ENCODE results near the gene NDUFB6.
"Not testable (repeated sequence)": the region's sequence is repeated elsewhere in the genome, so short reads cannot be mapped to it uniquely, and the experiment has no call there.

The NDUFB6 gene

GRCh38 chr9:32554591-32554990, 18.4 kb downstream of the NDUFB6 start:
- peaks cover 6% of the 10 kb centered on the region; the same call in 1 of the 2 replicates for H3K4me1 ChIP-seq
- H3K4me3 ChIP-seq, result no peak overlapping the region
- H3K9me3 ChIP-seq, result no peaks in the 10 kb centered on the region
- no peaks in the 10 kb centered on the region; the same call in 1 of the 2 replicates for H3K36me3 ChIP-seq (replicated peaks)
- H3K27me3 ChIP-seq (ENCODE audit: low read depth), result no peaks in the 10 kb centered on the region
- in situ Hi-C loops (cut with MboI; ENCODE audit: low sequenced_read_pairs), result no loop called here
- no peak for DNase-seq (ENCODE audit: low spot score in 2 of 2)

- H3K27me3 ChIP-seq (ENCODE audit: low read depth), result no peaks in the 10 kb centered on the region
- H3K4me3 ChIP-seq, result no peak overlapping the region
- no peaks in the 10 kb centered on the region for H3K9me3 ChIP-seq
- in situ Hi-C loops (cut with MboI; ENCODE audit: low sequenced_read_pairs), result no loop called here
- H3K36me3 ChIP-seq (replicated peaks), result no peaks in the 10 kb centered on the region; the same call in 1 of the 2 replicates
- DNase-seq (ENCODE audit: low spot score in 2 of 2), result no peak
- H3K4me1 ChIP-seq, result peaks cover 7% of the 10 kb centered on the region; the same call in 1 of the 2 replicates
These were observed 18.9 kb downstream of the NDUFB6 start for GRCh38 chr9:32554107-32554506.

- Histone ChIP-seq H3K27me3 (ENCODE audit: low read depth) (no peaks in the 10 kb centered on the region), H3K9me3 (no peaks in the 10 kb centered on the region), H3K4me1 (peaks cover 7% of the 10 kb centered on the region; the same call in 1 of the 2 replicates), H3K4me3 (peak within 1 kb of the TSS; percentile 85), H3K36me3 (replicated peaks) (peaks cover 5% of the 10 kb centered on the region)
- in situ Hi-C loops (cut with MboI; ENCODE audit: low sequenced_read_pairs), result no loop called here
- peak; percentile 91 to 93 for DNase-seq (ENCODE audit: low spot score in 2 of 2)
These were observed 20.6 kb downstream of the NDUFB6 start, which contains the start of the genes SMIM27 and TOPORS for GRCh38 chr9:32552172-32552872. Gene SMIM27 (plus strand): TSS chr9:32552327. CDS start chr9:32552435, 108 bp downstream. Gene TOPORS (minus strand): TSS chr9:32552586. CDS start chr9:32552436, 150 bp downstream.

- H3K9me3 ChIP-seq, result no peaks in the 10 kb centered on the region
- in situ Hi-C loops (cut with MboI; ENCODE audit: low sequenced_read_pairs), result no loop called here
- no peaks in the 10 kb centered on the region for H3K27me3 ChIP-seq (ENCODE audit: low read depth)
- H3K36me3 ChIP-seq (replicated peaks), result peaks cover 5% of the 10 kb centered on the region
- peak overlapping the region; percentile 85 for H3K4me3 ChIP-seq
- peaks cover 7% of the 10 kb centered on the region; the same call in 1 of the 2 replicates for H3K4me1 ChIP-seq
- DNase-seq (ENCODE audit: low spot score in 2 of 2), result peak; percentile 70 to 72
These were observed 21.5 kb downstream of the NDUFB6 start for GRCh38 chr9:32551276-32552051.

GRCh38 chr9:32550562-32551275, 22.2 kb downstream of the NDUFB6 start:
- Histone ChIP-seq H3K36me3 (replicated peaks) (peaks cover 5% of the 10 kb centered on the region), H3K27me3 (ENCODE audit: low read depth) (no peaks in the 10 kb centered on the region), H3K4me3 (peak overlapping the region; percentile 85), H3K9me3 (no peaks in the 10 kb centered on the region), H3K4me1 (peaks cover 7% of the 10 kb centered on the region; the same call in 1 of the 2 replicates)
- DNase-seq (ENCODE audit: low spot score in 2 of 2), result peak; percentile 93 to 97
- in situ Hi-C loops (cut with MboI; ENCODE audit: low sequenced_read_pairs), result no loop called here

- DNase-seq (ENCODE audit: low spot score in 2 of 2), result no peak
- H3K4me3 ChIP-seq, result peak overlapping the region; percentile 85
- peaks cover 7% of the 10 kb centered on the region; the same call in 1 of the 2 replicates for H3K4me1 ChIP-seq
- peaks cover 5% of the 10 kb centered on the region for H3K36me3 ChIP-seq (replicated peaks)
- no peaks in the 10 kb centered on the region for H3K27me3 ChIP-seq (ENCODE audit: low read depth)
- in situ Hi-C loops (cut with MboI; ENCODE audit: low sequenced_read_pairs), result no loop called here
- no peaks in the 10 kb centered on the region for H3K9me3 ChIP-seq
These were observed 22.8 kb downstream of the NDUFB6 start for GRCh38 chr9:32550150-32550561.

GRCh38 chr9:32548213-32548612, 24.7 kb downstream of the NDUFB6 start:
- in situ Hi-C loops (cut with MboI; ENCODE audit: low sequenced_read_pairs); H3K4me1 ChIP-seq; H3K27me3 ChIP-seq (ENCODE audit: low read depth); DNase-seq (ENCODE audit: low spot score in 2 of 2); H3K4me3 ChIP-seq; H3K9me3 ChIP-seq: not testable (repeated sequence)
- peaks cover 15% of the 10 kb centered on the region for H3K36me3 ChIP-seq (replicated peaks)

DNA sequence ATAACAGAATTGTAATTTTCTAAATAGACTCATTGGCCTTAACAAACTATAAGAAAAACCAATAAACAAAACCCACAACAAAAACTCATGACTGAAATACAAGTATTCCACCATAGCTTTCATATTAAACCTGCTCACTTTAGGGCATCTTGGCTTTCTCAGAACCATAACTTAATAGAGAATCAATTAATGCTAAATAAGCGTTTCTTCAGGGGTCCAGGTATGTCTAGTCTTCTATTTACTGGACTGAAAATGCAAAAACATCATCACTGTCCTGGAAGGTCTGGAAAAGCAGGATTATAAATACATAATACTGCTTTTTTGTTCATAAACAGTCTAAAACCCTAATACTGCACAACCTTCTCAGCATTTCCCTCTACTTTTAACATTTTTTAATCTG, 27.1 kb downstream of the NDUFB6 start:
- Histone ChIP-seq H3K36me3 (replicated peaks) (peaks cover 34% of the 10 kb centered on the region), H3K9me3 (no peaks in the 10 kb centered on the region), H3K4me3 (no peak overlapping the region), H3K27me3 (ENCODE audit: low read depth) (no peaks in the 10 kb centered on the region), H3K4me1 (peaks cover 4% of the 10 kb centered on the region; the same call in 1 of the 2 replicates)
- DNase-seq (ENCODE audit: low spot score in 2 of 2), result no peak
- in situ Hi-C loops (cut with MboI; ENCODE audit: low sequenced_read_pairs), result no loop called here

GRCh38 chr9:32543047-32543446, 29.9 kb downstream of the NDUFB6 start:
- H3K4me3 ChIP-seq, result no peak overlapping the region
- no peak for DNase-seq (ENCODE audit: low spot score in 2 of 2)
- H3K9me3 ChIP-seq, result no peaks in the 10 kb centered on the region
- in situ Hi-C loops (cut with MboI; ENCODE audit: low sequenced_read_pairs), result no loop called here
- H3K4me1 ChIP-seq, result no peaks in the 10 kb centered on the region
- no peaks in the 10 kb centered on the region for H3K27me3 ChIP-seq (ENCODE audit: low read depth)
- peaks cover 29% of the 10 kb centered on the region for H3K36me3 ChIP-seq (replicated peaks)

- DNase-seq (ENCODE audit: low spot score in 2 of 2), result no peak
These were observed 39.1 kb downstream of the NDUFB6 start for GRCh38 chr9:32533816-32534215.

DNA sequence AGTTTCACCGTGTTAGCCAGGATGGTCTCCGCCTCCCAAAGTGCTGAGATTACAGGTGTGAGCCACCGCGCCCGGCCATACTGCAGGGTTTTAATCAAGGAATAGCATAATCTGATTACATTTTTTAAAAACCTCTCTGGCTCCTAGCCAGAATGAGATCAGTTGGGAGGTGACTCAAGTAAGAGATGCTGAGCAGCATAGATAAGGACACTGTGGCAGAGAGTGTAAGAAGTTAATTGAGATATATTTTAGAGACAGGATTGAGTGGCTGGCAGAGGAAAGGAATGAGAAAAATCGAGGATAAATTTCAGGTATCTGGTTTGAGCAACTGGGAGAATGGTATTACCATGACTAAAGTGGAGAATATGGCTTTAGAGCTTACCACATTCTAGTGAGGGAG, 39.6 kb downstream of the NDUFB6 start:
- Histone ChIP-seq H3K4me3 (no peak overlapping the region), H3K9me3 (no peaks in the 10 kb centered on the region), H3K27me3 (ENCODE audit: low read depth) (no peaks in the 10 kb centered on the region), H3K4me1 (no peaks in the 10 kb centered on the region), H3K36me3 (replicated peaks) (no peaks in the 10 kb centered on the region)
- DNase-seq (ENCODE audit: low spot score in 2 of 2), result no peak
- in situ Hi-C loops (cut with MboI; ENCODE audit: low sequenced_read_pairs), result no loop called here

More at GRCh38 chr9:32533816-32534215, 39.1 kb downstream of the NDUFB6 start:
- H3K9me3 ChIP-seq, result no peaks in the 10 kb centered on the region
- H3K4me1 ChIP-seq, result no peaks in the 10 kb centered on the region
- H3K27me3 ChIP-seq (ENCODE audit: low read depth), result no peaks in the 10 kb centered on the region
- in situ Hi-C loops (cut with MboI; ENCODE audit: low sequenced_read_pairs), result no loop called here
- H3K4me3 ChIP-seq, result no peak overlapping the region
- H3K36me3 ChIP-seq (replicated peaks), result no peaks in the 10 kb centered on the region

- no peak for DNase-seq (ENCODE audit: low spot score in 2 of 2)
- peak overlapping the region; percentile 46 for H3K4me3 ChIP-seq
- in situ Hi-C loops (cut with MboI; ENCODE audit: low sequenced_read_pairs), result no loop called here
- peaks cover 7% of the 10 kb centered on the region for H3K4me1 ChIP-seq
- no peaks in the 10 kb centered on the region for H3K36me3 ChIP-seq (replicated peaks)
- H3K27me3 ChIP-seq (ENCODE audit: low read depth), result no peaks in the 10 kb centered on the region
- no peaks in the 10 kb centered on the region for H3K9me3 ChIP-seq
These were observed 46.3 kb downstream of the NDUFB6 start for GRCh38 chr9:32526707-32527048.

- H3K27me3 ChIP-seq (ENCODE audit: low read depth), result no peaks in the 10 kb centered on the region
- peak; percentile 90 to 95 for DNase-seq (ENCODE audit: low spot score in 2 of 2)
- H3K9me3 ChIP-seq, result no peaks in the 10 kb centered on the region
- H3K4me1 ChIP-seq, result peaks cover 7% of the 10 kb centered on the region
- no peaks in the 10 kb centered on the region for H3K36me3 ChIP-seq (replicated peaks)
- in situ Hi-C loops (cut with MboI; ENCODE audit: low sequenced_read_pairs), result no loop called here
- H3K4me3 ChIP-seq, result peak within 1 kb of the TSS; percentile 46
These were observed 46.8 kb downstream of the NDUFB6 start, which contains the start of gene RIGI for GRCh38 chr9:32526041-32526706. Gene RIGI (minus strand): TSS chr9:32526196. CDS start chr9:32526166, 30 bp downstream.
